NCI-H2171 treated with DMSO at 0.1 percent for 48 hours (cell line): ENCODE results near the gene CCDC60.

Experiments used
- DNase-seq: peaks from one replicate; lab custom pipeline; 2025; lab: John Stamatoyannopoulos, UW

The CCDC60 gene

GRCh38 chr12:119334430-119335170, at the start of gene CCDC60:
Gene CCDC60 (plus strand): TSS chr12:119334729. CDS start chr12:119335177, 448 bp downstream.
- no peak for DNase-seq

GRCh38 chr12:119288576-119288975, 46.0 kb upstream of the CCDC60 start:
- no peak for DNase-seq

GRCh38 chr12:119292893-119293630, 41.5 kb upstream of the CCDC60 start:
- DNase-seq = no peak

- DNase-seq = no peak
Measured at GRCh38 chr12:119294211-119294610, 40.3 kb upstream of the CCDC60 start.

GRCh38 chr12:119296535-119296934, 38.0 kb upstream of the CCDC60 start:
- DNase-seq = no peak

- DNase-seq = no peak
Measured at GRCh38 chr12:119299130-119299529, 35.4 kb upstream of the CCDC60 start.

- DNase-seq = no peak
Measured at GRCh38 chr12:119301379-119301778, 33.1 kb upstream of the CCDC60 start.

- peak; percentile 66 for DNase-seq
Measured at GRCh38 chr12:119302451-119303080, 32.0 kb upstream of the CCDC60 start.

GRCh38 chr12:119306593-119306992, 27.9 kb upstream of the CCDC60 start:
- no peak for DNase-seq

GRCh38 chr12:119307747-119308146, 26.8 kb upstream of the CCDC60 start:
- no peak for DNase-seq

- DNase-seq = peak; percentile 89
Measured at GRCh38 chr12:119308708-119309456, 25.6 kb upstream of the CCDC60 start.

- DNase-seq = no peak
Measured at GRCh38 chr12:119311878-119312277, 22.7 kb upstream of the CCDC60 start.

GRCh38 chr12:119312904-119313303, 21.6 kb upstream of the CCDC60 start:
- DNase-seq = no peak

- no peak for DNase-seq
Measured at GRCh38 chr12:119314290-119314689, 20.2 kb upstream of the CCDC60 start.

GRCh38 chr12:119319638-119320037, 14.9 kb upstream of the CCDC60 start:
- DNase-seq = no peak

GRCh38 chr12:119320678-119321077, 13.9 kb upstream of the CCDC60 start:
- no peak for DNase-seq

GRCh38 chr12:119322301-119322723, 12.2 kb upstream of the CCDC60 start:
- DNase-seq = no peak

GRCh38 chr12:119325813-119326212, 8.7 kb upstream of the CCDC60 start:
- DNase-seq = no peak

- DNase-seq = no peak
Measured at GRCh38 chr12:119326341-119326740, 8.2 kb upstream of the CCDC60 start.

GRCh38 chr12:119327471-119327870, 7.1 kb upstream of the CCDC60 start:
- no peak for DNase-seq

- no peak for DNase-seq
Measured at GRCh38 chr12:119328111-119328510, 6.4 kb upstream of the CCDC60 start.
